HG03103 (cell line): ENCODE data around the gene RHBDD1.

Experiments used
- ATAC-seq: cut with Tn5 transposase; IDR thresholded peaks from one replicate; pipeline ENCODE4 v1.9.1; 2021; ENCODE audit warnings: low read depth; ENCODE audit not compliant: unreplicated experiment

The RHBDD1 gene

GRCh38 chr2:226835796-226836547 is at the start of gene RHBDD1:
RHBDD1 (plus strand) TSS chr2:226836054; CDS start chr2:226864694, 28,640 bp downstream.
- ATAC-seq: peak; percentile 75

DNA sequence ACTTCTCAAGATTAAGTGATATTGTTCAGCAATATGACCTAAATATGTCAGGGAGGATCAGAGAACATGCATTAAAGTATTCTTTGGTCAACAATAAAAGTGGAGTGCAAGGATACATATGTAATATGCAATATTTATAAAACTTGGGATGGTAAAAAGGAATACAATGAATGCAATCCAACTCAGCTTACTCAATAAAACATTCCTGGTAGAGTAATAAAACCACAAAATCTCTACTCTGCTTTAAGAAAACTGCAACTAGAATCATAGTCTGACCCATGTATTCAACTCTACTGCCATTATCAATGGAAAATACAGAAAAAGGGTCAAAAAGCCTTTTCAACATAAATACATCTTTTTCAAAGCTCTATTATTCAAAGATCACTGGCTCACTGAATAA is 47.8 kb upstream of the RHBDD1 start:
- no peak for ATAC-seq

GRCh38 chr2:226788881-226789490 is 46.9 kb upstream of the RHBDD1 start:
- ATAC-seq: no peak

GRCh38 chr2:226790011-226790410 is 45.8 kb upstream of the RHBDD1 start:
- ATAC-seq: no peak

DNA sequence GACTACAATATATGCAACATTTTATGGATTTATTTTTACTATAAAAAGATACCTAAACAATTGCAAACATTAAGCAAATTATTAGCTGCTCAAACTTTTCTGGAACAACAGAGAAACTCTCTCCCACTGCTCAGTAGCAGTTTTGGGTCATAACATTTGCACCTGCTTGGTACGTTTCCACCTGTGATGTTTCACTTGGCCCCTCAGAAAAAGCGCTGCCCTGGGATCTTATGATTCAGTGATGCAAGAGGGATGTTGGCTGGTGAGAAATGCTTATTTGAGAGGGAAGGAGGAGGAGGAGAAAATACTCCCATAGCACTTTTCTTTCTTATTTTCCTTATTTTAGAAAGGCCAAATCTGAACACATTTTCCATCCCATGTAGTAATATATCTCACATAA is 45.4 kb upstream of the RHBDD1 start:
- no peak for ATAC-seq

DNA sequence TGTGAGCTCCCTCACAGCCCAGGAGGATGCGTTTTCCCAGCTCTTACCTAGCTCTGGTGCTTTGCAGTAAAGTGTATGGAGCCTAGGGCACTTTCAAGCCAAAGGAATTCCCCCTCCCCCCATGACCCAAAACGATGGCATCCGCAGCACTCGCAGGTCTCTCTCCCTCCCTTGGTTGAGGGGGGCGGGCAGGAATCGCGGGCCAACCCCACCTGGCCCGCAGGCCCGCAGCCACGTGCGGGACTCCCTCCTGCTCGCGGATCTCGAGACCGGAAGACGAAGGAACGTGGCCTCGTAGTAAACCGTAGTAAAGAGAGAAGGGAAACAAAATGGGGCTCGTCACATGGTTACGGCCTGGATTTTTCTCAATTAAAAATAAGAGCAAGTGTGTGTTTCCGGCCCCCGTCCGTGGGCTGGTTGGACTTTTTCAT is 44.8 kb upstream of the RHBDD1 start:
- ATAC-seq: peak; percentile 50

GRCh38 chr2:226791487-226792081 is 44.3 kb upstream of the RHBDD1 start:
- ATAC-seq: peak; percentile 97

GRCh38 chr2:226792155-226792881 is 43.5 kb upstream of the RHBDD1 start:
- no peak for ATAC-seq

DNA sequence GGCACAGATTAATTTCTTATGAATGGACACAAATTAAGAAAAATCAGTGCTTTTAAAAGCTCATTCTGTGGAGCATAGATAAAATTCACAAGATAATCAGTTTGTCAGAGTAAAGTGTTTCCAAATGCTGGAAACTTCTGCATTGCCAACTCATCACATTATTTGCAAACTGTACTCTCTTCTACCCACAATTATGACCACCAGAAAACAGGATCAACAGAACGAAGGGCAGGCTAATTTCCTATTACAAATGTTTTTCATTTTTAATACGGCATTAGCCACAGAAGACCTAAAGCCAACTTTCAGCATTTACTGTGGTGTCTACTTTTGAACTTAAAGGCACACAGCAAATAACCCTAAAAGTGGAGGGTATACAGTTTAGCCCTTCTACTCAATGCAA is 42.2 kb upstream of the RHBDD1 start:
- ATAC-seq: no peak

GRCh38 chr2:226794196-226794661 is 41.6 kb upstream of the RHBDD1 start:
- ATAC-seq: no peak

DNA sequence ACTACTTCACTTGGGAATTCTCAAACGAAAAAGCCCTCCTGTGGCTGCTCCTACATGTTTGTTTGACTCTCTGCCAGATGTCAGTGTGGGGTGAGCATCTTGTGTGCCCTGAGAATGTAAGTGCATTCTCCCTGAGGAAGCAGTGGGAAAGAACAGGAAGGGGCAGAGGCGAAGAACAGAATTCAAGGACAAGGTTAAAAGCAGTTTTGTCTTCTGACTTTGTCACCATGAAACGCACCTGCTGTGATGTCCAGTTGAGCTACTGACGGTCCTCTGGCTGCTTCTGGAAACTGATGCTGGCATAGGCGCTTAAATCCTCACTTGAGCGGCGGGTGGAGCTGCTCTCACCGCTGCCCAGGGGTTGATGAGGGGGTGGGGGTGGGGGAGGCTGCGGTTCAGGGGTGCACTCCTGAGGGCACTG is 41.1 kb upstream of the RHBDD1 start:
- no peak for ATAC-seq

DNA sequence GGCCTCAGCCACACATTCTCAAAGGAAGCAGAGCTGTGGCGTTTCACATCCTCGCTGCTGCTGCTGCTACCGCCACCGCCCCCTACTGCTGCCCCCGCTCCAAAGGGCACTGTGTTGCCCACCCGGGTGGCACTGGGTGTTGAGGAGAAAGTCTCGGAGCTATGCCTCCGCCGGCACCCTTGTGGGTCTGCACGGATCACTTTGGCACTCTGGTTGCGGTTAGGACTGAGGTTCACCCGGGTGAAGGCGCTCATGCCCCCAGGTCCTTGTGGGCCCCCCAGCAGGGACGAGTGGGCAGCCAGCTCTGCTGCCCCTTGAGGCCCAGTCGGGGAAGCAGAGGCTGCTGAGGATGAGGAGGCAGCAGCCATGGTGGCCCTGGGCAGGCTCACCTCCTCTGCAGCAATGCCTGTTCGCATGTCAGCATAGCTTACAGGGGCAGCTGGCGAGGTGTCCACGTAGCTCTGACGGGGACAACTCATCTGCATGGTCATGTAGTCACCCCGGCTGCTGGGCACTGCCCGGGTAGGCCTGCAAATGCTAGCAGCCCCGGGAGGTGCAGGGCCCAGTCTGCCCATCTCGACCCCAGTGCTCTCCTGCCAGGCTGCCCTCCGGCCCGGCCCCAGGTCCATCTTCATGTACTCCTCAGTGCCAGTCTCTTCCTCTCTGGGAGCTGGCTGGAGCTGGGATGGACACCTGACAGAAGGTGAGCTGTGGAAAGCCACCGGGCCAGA is 40.4 kb upstream of the RHBDD1 start:
- ATAC-seq: no peak

DNA sequence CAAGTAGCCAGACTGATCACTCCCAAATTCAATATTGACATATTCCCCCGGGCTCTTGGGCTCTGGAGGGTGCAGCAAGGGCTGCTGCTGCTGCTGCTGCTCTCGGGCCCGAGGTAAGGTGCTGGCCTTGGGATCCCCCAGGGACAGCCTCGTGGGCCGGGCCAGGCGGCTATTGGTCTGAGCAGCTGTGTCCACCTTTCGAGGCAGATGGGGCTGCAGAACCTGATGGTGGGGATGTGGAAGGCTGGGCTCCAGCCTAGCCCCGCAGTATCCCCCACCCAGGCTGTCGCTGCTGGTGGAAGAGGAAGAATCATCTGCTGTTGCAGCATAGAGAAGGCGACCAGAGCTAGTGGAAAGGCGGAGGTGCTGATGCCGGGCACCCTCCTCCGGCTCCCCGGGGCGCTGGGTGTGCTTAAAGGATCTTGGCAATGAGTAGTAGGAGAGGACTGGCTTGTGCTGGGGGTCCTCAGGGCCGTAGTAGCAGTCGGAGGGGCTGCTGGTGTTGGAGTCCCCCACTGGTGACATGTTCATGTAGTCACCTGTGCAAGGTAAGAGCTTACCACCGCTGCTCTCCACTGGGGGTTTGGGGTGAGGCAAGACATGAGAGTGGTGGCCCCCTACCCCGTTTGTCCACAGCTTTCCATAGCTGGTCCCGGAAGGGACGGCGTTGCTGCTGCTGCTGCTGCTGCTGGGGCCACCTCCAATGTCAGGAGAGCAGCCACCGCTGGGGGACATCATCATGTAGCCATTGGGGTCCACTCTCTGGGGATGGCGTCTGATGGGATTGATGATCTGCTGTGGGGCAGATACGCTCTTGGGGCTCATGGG is 39.6 kb upstream of the RHBDD1 start:
- no peak for ATAC-seq

GRCh38 chr2:226796840-226797288 is 39.0 kb upstream of the RHBDD1 start:
- ATAC-seq: no peak

GRCh38 chr2:226797289-226797988 is 38.4 kb upstream of the RHBDD1 start:
- ATAC-seq: no peak

- no peak for ATAC-seq
Observed at GRCh38 chr2:226797989-226798421, 37.8 kb upstream of the RHBDD1 start.

- ATAC-seq: peak; percentile 22
Observed at GRCh38 chr2:226798422-226799210, 37.2 kb upstream of the RHBDD1 start.
